HG03457 (cell line): ENCODE results near the gene TAOK3.
"Not testable (repeated sequence)": the region's sequence is repeated elsewhere in the genome, so short reads cannot be mapped to it uniquely, and the experiment has no call there.

Experiments
- ATAC-seq: cut with Tn5 transposase; IDR thresholded peaks from one replicate; pipeline ENCODE4 v1.9.1; 2021; ENCODE audit warnings: moderate number of reproducible peaks; ENCODE audit not compliant: unreplicated experiment

Gene TAOK3

GRCh38 chr12:118302053-118302452 lies 70.7 kb downstream of the TAOK3 start:
- no peak for ATAC-seq

GRCh38 chr12:118299791-118300460 lies 72.8 kb downstream of the TAOK3 start:
- ATAC-seq: no peak

- no peak for ATAC-seq
Measured at GRCh38 chr12:118297284-118297683, 75.4 kb downstream of the TAOK3 start.

- no peak for ATAC-seq
Measured at GRCh38 chr12:118292836-118293235, 79.9 kb downstream of the TAOK3 start.

- no peak for ATAC-seq
Measured at GRCh38 chr12:118290130-118290529, 82.6 kb downstream of the TAOK3 start.

- no peak for ATAC-seq
Measured at GRCh38 chr12:118288174-118288573, 84.5 kb downstream of the TAOK3 start.

- ATAC-seq: no peak
Measured at GRCh38 chr12:118287728-118288127, 85.0 kb downstream of the TAOK3 start.

GRCh38 chr12:118282767-118283166 lies 89.9 kb downstream of the TAOK3 start:
- no peak for ATAC-seq

GRCh38 chr12:118278288-118278687 lies 94.4 kb downstream of the TAOK3 start:
- ATAC-seq: not testable (repeated sequence)

- no peak for ATAC-seq
Measured at GRCh38 chr12:118274066-118274465, 98.6 kb downstream of the TAOK3 start.

GRCh38 chr12:118271770-118272417 lies 100.8 kb downstream of the TAOK3 start:
- ATAC-seq: no peak

- no peak for ATAC-seq
Measured at GRCh38 chr12:118271183-118271582, 101.5 kb downstream of the TAOK3 start.

GRCh38 chr12:118269806-118270205 lies 102.9 kb downstream of the TAOK3 start:
- ATAC-seq: no peak

- ATAC-seq: no peak
Measured at GRCh38 chr12:118259079-118259478, 113.6 kb downstream of the TAOK3 start.

GRCh38 chr12:118256352-118256751 lies 116.4 kb downstream of the TAOK3 start:
- no peak for ATAC-seq

- ATAC-seq: no peak
Measured at GRCh38 chr12:118249547-118249946, 123.2 kb downstream of the TAOK3 start.

- not testable (repeated sequence) for ATAC-seq
Measured at GRCh38 chr12:118245886-118246285, 126.8 kb downstream of the TAOK3 start.

GRCh38 chr12:118238888-118239287 lies 133.8 kb downstream of the TAOK3 start:
- ATAC-seq: no peak

- no peak for ATAC-seq
Measured at GRCh38 chr12:118237908-118238307, 134.8 kb downstream of the TAOK3 start.

- ATAC-seq: peak; percentile 67
Measured at GRCh38 chr12:118237052-118237665, 135.5 kb downstream of the TAOK3 start.

- no peak for ATAC-seq
Measured at GRCh38 chr12:118220702-118221101, 152.0 kb downstream of the TAOK3 start.

GRCh38 chr12:118219772-118220171 lies 152.9 kb downstream of the TAOK3 start:
- ATAC-seq: no peak
